HG03571 (cell line): ENCODE measurements around the gene SHMT2.

Experiments used
- ATAC-seq: cut with Tn5 transposase; IDR thresholded peaks from one replicate; pipeline ENCODE4 v1.9.1; 2021; ENCODE audit not compliant: unreplicated experiment

SHMT2 gene

DNA sequence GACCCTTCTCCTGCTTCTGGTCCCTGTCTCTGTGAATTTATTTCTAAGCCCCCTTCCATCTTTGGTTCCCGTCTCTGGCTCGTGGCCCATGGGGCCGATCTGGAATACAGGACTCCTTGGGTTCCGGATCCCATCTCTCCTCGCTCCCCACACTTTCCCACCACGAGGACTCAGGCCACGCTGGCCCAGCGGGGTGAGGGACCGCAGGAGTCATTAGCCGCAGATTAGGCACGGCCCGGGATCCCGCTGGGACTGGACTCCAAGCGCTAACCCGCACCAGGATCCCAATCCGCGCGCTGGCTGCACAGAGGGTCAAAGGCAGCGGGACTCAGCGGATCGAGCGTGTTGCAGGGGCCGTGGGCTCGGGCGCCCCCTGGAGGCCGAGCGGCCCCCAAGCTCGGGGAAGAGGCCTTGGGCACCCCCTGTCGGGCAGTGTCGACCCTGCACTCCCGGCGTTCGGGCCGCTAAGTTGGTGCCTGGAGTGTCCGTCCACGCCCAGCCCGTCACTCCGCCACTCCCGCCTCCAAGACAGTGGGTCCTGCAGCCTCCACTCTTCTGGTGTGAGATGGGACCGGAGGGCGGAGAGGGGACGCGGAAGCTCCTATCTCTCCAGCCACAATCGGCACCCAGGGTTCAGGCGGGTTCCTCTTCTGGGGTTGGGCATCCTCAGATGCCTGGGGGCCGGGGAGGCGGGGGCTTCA lies 9.5 kb downstream of the SHMT2 start:
- ATAC-seq, result peak; percentile 46

DNA sequence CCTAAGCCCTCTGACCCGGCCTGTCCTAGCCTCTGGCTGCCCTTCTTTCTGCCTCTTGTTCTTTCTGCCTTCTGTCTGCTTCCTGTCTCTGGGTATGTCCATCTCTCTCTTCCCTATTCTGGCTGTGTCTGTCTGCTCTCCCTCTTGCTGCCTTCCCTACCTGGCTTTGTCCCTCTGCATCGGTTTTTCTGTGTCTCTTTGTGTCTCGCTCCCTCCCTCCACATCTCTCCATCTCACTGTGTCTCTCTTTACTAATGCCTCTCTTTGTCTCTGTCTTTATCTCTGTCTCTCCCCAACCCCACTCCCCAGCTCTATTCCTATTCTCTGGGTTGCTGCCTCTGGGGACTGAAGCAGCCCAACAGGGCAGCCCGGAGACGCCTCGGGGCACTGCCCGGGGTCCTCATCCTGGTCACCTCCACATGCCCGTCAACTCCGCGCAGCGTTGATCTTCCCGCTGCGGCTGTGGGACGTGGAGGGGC lies 10.1 kb downstream of the SHMT2 start:
- no peak for ATAC-seq

DNA sequence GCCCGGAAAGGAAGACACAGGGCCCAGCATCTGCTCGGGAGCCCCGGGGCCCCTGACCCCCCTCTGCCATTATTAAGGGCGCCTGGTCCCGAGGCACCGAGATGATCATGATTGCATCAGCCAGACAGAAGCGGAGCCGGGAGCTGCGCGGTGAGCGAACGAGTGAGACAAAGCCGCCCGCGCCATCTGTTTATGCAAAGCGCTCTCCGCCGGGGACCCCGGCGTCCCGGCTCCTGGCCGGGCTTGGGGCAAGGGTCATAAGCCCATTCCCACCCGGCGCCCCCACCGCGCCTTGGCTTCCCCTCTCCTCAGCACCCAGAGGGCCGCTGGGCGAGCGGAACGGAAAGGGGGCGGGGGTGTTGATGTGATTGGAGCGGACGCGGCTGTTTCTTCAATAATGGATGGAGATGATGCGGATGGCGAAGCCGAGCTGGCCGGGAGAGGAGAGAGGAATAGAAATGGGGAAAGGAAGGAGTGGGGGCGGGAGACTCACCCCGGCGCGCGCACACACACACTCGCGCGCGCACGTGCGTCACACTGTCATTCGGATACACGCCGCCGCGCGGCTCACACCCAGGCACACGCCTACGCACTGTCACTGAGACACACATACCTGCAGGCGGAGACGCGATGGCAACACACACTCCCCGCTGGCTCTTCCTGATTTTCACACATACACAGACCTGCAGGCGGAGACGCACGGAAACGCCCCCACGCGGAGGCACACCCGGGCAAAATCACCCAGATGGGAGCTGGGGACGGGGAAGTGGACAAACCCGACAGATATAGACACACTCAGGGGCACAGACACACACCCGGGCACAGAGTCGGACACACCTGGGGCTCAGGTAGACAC lies 10.8 kb downstream of the SHMT2 start:
- no peak for ATAC-seq

DNA sequence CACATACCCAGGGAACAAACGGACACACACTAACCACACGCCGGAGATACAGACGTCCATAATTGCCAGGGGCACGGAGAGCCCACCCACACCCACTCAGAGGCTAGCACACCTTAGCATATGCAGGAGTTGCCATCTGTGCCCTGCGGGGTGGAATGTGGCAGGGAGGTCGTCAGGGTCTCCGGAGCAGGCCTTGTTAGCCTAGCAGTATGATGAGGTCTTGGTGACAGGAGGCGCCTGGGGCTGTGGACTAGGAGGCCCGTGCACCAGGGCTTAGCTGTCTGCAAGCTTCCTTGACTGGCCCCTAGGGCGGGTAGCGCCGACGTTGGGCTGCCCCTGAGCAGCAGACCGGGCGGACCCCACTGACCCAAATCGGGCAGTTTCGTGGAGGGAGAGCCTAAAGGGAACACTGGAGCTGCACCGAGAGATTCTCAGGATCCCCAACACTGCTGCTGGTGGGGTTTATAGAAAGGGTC lies 11.5 kb downstream of the SHMT2 start:
- no peak for ATAC-seq

DNA sequence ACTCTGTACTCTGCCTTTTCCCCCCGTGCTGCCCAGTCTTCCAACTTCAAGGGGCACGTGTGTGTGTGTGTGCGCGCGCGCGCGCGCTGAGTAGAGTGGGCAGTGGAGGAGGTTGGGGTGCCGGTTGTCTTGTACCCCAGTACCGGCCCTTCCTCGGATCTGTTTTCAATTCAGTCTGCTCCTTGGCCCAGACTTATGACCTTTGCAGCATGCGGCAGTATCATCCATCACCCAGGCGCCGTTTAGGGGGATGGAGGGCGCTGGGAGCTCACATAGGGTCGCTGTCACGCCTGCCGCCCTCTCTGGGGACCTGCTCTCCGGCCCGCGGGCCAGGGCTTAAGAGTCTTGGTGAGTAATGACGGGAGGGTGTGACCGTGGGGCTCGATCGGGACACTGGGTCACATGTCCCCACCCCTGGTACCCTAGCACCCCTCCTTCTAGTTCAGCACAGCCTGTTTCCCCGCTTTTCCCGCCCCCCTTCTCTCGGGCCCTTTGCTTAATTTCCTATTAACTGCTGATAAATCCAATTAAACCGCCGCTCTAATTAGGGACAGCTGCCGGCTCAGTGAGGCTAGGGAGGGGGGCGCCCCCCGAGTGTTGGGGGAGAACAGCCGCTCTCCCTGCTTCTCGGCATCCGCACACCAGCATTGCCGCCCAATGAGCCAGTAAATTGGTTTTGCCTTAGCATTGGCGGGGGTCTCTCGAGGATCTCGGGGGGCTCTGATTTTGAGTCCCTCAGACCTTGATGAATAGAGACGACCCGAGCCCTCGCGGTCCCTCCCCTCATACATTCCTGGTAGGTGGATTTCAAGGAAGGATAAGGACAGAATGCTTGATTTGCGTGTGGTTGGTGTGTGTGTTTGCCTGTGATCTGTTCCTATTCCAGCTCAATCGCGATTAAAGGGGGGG lies 12.1 kb downstream of the SHMT2 start:
- no peak for ATAC-seq

DNA sequence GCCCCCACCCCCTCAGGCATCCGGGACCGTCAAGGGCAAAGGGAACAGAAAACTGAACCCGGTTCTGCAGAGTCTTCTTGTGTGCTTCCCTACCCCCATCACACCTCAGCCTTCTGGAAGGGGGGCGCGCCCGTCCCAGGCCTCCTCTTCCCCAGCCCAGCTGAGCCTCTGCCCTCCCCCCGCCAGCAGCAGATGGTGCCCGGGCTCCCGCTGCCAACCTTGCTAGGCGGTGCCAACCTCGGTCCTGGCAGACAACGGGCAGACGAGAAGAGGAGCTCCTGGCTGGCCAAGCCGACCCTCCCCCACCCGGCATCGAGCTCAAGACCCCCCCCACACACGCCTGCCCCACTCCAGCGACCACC lies 12.8 kb downstream of the SHMT2 start:
- ATAC-seq, result no peak

DNA sequence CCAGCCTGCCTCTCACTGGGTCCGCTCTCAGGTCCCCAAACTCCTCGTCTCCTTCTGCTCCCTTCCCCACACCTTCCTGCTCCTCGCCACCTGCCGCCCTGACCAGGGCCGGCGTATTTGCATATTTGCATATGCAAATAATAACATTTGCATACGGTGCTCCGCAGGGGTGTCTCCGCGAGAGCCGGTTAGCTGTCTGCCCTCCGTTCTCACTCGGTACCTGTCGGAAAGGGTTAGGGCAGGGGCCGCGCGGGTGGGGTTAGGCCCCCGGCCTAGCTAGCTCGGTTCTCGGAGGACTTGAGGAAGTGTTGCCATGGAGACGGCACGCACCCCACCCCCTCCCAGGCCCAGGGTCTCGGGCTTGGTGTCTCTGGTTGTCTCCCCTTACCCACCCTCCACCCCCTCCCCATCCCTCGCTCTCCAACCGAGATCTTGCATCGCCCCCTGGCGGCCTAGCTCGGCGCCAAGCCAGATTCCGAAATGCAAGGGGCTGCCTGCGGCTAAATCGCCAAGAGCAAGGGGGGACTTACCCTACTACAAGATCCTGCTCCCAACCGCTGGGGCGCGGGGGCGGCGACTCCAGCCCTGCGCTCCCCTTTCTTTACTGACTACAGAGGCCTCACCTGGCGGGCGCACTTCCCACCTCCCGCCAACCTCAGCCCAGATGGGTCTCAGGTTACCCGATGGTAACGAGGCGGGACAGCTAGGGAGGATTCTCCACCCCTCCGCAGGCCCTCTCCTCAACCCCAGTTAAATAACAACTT lies 13.4 kb downstream of the SHMT2 start:
- no peak for ATAC-seq

DNA sequence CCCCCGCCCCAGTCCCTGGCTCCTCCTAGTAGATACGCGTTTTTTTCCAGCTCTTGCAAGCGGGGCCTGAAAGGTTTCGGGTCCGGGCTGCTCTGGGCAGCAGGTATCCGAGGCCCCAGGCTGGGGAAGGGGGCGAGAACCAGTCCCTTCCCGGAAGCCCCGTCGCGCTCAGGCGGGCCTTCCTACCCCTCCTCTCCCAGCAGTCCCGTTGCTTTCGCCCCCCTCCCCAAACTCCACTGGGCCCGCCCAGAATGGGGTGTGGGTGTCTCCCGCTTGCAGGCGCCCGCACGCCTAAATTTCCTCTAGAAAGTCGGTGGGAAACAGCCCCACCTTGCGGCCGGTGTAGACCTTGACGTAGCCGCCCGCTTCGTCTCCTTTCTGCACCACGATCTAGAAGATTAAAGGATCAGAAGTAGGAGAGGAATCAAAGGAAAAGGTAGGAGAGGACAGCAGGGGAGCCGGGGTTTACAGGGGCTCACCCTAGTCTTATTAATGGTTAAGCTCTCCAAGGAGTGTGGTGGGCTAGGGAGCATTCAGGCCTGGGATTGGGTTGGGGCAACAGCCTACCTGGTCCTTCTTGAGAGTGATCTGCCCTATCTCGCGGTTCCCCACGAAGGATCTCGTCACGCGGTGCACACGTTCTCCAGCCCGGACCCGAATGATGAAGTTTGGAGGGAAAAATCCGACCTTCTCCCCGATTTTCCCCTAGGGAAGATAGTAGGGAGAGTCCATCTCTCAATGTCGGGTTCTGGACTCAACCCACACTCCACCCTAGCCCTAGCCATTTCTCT lies 14.2 kb downstream of the SHMT2 start:
- no peak for ATAC-seq

DNA sequence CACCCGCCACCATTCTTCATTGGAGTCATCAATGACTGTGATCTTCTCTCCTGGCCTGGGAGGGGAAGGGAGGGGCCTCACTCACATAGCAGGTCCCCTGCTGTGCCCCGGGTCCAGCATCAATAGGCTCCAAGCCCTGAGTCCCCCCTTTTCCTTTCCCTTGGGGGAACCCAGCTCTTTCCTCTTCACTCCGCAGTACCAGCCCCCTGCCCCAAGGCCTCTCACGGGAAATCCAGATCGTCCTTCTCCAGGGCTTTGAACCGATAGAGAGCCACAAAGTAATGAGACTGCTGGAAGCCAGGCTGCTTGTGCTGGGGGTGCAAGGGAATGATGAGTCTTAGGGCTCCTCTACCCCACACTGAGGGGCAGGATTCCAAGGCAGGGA lies 14.8 kb downstream of the SHMT2 start:
- no peak for ATAC-seq

DNA sequence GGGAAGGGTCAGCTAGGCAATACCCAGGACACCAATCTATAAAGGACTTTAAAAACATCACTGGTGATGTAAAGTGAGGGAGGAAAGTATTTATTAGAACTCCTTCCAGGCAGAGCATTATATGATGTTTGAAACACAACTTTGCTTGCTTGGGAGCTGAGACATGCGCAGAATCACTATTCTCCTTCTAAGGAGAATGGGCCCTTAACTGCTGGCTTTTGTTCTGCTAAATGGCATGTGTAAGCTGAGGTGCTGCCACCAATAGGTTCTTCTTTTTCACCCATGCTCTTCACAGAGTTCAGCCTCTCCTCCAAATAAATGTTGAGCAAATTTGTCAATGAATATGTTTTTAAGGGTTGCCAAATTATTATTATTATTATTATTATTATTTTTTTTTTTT lies 17.5 kb downstream of the SHMT2 start:
- ATAC-seq, result no peak

DNA sequence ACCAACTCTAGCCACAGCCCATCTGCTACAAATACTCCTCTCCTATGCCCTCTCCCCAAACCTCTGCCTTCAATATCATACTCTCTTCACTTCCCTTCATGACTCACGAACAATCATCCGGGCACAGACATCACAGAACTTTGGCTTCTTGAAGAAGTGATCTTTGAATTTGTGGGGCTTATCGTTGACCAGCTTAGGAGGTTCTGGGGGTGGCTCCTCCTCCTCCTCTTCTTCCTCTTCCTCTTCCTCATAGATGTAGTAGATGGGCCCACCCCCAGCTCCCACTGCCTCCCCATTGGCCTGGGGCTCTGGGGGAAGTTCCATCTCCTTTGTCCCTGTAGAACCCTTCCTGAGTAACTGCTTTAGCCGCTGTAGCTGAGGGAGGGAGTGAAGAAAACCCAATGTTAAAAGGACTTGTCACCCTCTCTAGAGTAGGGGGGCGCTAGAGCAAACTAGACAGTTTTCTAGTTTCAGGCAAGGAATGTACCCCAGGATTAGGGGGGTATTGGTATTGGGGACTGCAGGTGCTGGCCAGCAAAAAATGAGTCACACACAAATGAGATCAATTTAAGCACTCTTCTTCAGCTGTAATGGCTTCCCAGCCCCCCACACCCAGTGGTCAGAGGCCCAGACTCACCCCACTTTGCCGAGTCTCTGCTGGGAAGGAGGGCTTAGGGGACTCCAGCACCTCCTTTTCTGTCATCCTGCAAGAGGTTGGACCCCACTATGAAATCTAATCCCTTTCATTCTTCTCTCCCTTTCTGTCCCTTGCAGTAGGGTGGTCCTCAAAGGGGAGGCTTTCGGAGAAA lies 19.6 kb downstream of the SHMT2 start:
- ATAC-seq, result no peak

DNA sequence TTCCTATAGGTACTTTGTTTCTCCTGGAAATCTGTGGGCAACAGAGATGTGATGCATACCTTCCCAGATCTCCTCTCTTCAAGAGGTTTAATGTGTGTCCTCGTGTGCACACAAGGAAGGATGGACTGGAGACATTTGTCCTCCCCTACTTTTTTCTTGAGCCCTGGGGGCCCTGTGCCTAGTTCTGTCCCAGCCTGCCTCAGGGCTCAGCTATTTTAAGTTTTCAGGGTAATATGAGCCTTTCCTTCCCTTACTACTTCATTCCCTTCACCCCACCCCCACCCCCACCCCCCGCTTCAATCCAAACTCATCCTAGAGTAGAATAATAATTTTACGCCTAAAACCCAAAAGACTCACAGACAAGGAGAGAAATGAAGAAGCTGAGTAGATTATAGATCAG lies 21.0 kb downstream of the SHMT2 start:
- no peak for ATAC-seq

DNA sequence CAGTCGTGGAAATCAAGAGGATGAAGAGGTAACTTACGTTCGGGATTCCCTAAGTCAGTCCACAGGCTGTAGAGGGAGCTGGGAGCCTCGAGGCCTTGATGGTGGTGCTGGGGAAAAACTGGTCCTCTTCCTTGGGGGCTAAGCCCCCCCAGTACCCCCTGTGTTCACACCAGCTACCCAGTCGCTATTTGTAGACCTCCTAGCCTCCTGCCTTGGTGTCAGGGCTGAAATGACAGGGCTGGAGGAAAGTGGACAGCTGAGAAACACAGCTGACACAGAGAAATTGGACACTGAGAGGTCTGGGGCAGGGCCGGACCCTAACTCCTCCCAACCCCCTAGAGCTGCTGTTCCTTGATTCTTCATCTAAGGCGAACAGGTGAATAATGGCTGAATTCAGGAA lies 21.4 kb downstream of the SHMT2 start, which contains the start of gene STAC3:
STAC3 (minus strand) TSS at position 232 of the 400 bp plus-strand sequence. CDS start 1,551 bp downstream, outside the sequence.
- ATAC-seq, result no peak

DNA sequence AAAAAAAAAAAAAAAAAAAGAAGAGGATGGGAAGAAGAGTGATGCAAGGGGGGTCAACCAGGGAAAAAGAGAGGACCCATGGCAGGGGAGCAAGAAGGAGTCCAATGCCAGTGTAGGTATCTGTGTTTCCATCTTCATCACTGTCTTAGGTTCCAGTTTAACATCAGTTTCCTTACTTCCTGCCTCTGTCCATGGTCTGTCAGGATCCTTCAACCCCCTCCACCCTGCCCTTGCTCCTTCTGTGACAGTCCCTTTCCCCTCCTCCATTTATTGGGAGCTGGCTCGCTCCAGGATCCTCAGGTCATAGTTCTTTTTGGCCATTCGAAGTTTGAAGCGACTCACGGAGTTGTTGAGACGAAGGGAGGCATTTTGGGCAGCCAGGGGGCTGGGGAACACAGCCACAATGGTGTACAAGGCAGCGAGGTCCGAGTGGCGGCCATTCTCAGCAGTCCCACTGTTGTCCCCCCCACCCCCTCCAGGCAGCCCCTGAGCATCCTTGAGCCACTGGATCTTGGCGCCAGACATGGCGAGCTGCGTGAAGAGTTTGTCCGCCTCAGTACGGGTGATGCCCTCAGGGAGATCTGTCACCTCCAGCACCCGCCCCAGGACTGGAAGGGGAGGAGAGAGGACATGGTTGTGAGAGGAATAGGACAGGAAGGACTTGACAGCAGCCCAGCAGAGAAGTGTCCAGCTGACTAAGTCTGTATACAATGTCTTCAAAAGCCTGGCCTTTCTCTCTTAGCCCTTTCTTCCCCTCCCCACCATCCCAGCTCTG lies 25.2 kb downstream of the SHMT2 start:
- ATAC-seq, result no peak

DNA sequence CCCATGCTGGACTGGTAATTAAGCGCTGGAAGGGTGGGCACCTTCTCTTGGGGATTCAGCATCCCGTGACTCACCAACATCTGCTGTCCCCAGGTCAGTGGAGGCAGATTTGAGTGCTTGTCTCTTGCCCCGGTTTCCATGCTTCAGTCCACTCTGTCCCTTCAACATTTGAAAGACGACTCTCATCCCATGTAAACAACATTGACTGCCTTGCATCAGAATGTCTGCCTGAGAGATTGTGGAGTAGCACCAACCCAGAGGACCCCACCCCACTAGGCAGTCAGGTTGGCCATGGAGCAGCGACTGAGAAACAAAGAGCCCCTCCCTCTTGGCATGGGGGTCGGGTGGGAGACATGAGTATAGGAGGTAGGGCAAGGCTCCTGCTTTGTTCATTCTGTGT lies 26.4 kb downstream of the SHMT2 start:
- ATAC-seq, result no peak

DNA sequence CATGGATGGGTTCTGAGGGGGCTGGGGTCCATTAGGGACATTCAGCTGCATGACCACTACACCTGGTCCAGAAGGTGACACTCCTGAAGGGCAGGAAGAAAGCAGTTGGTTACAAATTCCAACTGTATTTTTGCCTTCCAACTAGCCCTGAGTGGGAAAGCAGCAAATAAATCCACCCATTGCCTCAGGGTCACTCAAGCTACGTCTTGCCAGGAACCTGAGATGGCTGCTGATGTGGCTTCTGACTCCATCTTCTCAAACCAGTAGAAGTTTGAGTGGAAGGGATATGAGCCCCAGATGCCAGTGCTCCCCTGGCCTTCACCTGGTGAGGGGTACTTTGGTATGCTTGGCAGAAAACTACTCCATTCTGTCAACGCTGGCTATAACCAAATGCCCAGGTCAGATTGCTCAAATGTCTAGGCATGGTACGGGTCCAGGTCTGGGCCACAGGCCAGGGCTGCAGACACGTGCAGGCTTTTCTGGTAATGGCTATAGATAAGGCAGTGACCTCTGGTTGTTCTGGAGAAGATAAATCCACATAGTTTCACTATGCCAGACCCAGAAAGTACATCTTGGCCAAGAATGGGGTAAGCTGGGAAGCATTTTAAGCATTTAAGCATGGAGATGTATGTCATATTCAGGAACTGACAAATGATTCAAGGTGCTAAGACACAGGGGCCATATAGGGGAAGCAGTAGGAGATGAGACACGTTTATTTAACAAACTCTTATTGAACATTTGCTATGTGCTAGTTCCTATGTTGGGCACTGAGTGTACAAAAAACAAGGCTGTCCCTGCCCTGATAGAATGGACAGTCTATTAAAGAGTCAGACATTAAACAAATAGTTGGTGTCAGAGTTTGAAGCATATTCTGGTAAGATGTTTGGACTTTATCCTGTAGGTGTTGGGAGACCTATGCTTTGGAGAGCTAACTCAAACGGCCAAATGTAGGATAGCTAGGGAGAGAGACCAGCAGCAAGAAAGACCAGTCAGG lies 29.8 kb downstream of the SHMT2 start:
- no peak for ATAC-seq

DNA sequence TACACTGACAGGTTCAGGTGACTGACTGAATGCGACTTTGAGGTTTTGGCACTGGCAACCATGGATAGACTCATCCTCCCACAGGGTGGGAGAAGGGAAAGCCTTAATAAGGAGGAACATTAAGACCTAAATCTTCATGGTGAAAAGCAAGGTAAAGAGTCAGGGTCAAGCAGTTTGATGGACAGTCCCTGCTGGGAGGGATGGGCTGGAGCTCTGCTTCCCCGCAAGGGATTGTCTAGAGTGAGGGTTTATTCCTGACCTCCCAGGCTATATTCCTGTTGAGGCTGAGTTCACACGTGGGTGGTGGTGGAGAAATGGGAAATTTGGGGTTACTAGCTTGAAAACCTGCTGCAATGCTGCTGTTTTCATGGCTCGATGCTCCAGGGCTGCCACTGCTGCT lies 30.9 kb downstream of the SHMT2 start:
- no peak for ATAC-seq
